GM21447 (cell line): Measurements from ENCODE around the gene USP30.
"Not testable (repeated sequence)": the region's sequence is repeated elsewhere in the genome, so short reads cannot be mapped to it uniquely, and the experiment has no call there.

Experiments used
- ATAC-seq: cut with Tn5 transposase; IDR thresholded peaks from one replicate; pipeline ENCODE4 v1.9.1; 2021; ENCODE audit not compliant: unreplicated experiment

The USP30 gene, protein sequence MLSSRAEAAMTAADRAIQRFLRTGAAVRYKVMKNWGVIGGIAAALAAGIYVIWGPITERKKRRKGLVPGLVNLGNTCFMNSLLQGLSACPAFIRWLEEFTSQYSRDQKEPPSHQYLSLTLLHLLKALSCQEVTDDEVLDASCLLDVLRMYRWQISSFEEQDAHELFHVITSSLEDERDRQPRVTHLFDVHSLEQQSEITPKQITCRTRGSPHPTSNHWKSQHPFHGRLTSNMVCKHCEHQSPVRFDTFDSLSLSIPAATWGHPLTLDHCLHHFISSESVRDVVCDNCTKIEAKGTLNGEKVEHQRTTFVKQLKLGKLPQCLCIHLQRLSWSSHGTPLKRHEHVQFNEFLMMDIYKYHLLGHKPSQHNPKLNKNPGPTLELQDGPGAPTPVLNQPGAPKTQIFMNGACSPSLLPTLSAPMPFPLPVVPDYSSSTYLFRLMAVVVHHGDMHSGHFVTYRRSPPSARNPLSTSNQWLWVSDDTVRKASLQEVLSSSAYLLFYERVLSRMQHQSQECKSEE

GRCh38 chr12:109052414-109053323 is at the start of gene USP30:
TSS of gene USP30 (plus strand) at chr12:109052576. CDS start at chr12:109052679, 103 bp downstream.
- peak; percentile 63 for ATAC-seq

DNA sequence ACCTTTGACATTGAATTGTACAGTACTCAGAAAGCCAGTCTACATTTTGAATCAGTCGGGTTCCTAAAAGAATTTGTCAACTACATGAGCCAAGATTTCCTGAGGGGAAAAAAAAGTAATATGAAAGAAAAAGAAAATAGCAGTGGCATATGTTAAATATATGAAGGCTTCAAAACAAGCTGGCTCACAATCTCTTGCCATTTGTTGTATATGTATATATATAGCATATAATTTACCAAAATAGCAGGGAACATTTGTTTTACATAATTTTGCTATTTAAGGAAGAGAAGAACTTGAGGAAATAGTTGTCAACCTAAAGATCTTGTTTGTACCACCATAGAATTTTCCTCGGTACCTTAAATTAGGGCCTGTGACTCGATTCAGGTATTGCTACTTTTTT is 48.4 kb upstream of the USP30 start:
- no peak for ATAC-seq

- ATAC-seq, result no peak
Measured at GRCh38 chr12:109009766-109010165, 42.6 kb upstream of the USP30 start.

GRCh38 chr12:109010259-109010658 is 42.1 kb upstream of the USP30 start:
- no peak for ATAC-seq

DNA sequence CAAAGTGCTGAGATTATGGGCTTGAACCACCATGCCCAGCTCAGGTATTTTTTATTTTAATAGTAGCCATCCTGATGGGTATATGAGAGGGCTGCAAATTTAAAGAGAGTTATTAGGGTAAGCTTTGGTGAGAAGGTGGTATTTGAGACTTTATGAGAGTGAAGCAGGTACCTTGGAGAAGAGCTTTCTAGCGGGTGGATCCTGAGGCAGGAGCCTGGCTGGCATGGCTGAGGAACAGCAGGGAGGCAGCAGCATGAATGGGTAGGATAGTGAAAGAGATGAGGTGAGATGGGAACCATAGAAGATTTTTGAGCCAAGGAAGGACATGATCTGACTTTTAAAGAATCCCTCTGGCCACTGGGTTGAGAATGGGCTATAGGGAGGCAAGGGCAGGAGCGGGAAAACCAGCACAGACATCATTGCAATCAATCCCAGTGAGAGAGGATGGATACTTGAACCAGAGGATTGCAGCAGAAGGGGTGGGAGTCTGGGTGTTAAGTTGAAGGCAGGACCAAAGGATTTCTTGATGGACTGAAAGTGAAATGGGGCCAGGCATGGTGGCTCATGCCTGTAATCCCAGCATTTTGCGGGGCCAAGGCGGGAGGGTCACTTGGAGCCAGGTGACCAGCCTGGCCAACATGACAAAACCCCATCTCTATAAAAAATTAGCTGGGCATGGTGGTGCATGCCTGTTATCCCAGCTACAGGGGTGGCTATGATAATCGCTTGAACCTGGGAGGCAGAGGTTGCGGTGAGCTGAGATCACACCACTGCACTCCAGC is 37.2 kb upstream of the USP30 start:
- ATAC-seq, result no peak

GRCh38 chr12:109016016-109016415 is 36.4 kb upstream of the USP30 start:
- no peak for ATAC-seq

DNA sequence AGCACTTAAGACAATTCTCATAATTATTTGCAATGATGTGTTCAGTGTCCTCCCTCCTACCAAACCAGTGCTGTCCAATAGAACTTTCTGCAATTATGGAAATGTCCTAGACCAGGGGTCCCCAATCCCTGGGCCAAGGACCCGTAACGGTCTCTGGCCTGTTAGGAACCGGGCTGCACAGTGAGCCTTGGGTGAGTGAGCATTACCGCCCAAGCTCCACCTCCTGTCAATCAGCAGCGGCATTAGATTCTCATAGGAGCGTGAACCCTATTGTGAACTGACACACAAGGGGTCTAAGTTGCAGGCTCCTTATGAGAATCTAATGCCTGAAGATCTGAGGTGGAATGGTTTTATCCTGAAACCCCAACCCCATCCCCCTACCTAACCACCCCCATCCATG is 35.4 kb upstream of the USP30 start:
- ATAC-seq, result no peak

GRCh38 chr12:109018296-109018695 is 34.1 kb upstream of the USP30 start:
- ATAC-seq, result no peak

- no peak for ATAC-seq
Measured at GRCh38 chr12:109020146-109020795, 32.1 kb upstream of the USP30 start.

- no peak for ATAC-seq
Measured at GRCh38 chr12:109020796-109021380, 31.5 kb upstream of the USP30 start, which contains the start of gene SVOP. TSS of gene SVOP (minus strand) at chr12:109021068. CDS start at chr12:109020868, 200 bp downstream.

- no peak for ATAC-seq
Measured at GRCh38 chr12:109027767-109028166, 24.6 kb upstream of the USP30 start.

- ATAC-seq, result not testable (repeated sequence)
Measured at GRCh38 chr12:109028624-109029023, 23.8 kb upstream of the USP30 start.

GRCh38 chr12:109029411-109029810 is 23.0 kb upstream of the USP30 start:
- no peak for ATAC-seq

DNA sequence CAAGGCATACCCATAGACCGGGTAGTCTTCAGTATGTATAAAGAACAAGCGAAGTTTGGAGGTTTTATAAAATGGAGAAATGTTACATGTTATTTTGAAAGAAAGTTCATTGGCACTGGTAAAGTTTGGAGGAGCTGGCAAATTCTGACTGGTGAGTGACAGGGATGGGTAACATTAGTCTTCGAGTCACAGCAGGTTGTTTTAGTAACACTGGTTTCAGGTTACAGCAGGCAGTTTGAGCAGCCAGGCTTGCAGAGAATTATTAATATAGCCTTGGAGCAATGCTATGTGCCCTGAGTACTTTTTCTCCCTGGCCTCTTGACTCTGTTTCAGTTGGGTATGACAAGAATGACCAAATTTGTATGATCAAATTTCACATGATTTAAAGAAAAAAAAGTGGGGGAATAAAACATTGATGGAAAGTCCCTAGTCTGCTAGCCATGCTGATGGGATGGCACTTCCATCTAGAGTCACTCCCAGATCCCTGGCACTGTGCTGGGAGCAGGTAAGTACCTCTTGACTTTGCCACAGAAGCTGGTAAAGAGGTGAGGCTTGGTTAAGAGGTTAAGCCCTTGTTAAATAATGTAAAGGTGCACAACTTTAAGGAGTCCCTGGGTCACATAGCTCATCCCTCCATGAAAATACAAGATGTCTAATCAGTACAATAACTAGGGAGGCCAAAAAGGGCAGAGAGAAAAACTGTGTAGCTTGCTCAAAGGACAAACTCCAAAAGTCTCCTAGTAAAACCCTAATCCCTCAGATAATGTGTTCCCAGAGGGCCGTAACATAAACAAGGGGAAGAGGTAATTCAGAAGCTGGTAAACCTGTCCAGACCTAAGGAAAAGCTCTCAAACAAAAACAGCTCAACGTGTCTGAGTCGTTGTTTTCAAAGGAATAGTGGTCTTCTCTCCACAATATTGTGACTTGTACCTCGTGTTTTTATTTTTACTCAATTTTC is 18.9 kb upstream of the USP30 start:
- no peak for ATAC-seq

DNA sequence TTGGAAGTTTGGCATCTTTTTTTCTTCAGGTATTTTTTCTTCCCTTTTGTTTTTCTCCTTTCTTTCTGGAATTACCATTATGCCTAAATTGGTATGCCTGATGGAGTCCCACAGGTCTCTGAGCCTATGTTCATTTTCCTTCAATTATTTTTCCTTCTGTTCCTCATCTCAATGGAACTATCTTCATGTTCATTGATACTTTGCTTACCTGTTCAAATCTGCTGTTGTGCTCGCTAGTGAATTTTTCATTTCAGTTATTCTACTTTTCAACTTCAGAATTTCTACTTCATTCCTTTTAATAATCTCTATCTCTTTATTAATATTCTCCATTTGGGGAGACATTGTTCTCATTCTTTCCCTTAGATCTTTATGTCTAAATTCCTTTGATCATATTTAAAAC is 15.4 kb upstream of the USP30 start:
- ATAC-seq, result no peak

DNA sequence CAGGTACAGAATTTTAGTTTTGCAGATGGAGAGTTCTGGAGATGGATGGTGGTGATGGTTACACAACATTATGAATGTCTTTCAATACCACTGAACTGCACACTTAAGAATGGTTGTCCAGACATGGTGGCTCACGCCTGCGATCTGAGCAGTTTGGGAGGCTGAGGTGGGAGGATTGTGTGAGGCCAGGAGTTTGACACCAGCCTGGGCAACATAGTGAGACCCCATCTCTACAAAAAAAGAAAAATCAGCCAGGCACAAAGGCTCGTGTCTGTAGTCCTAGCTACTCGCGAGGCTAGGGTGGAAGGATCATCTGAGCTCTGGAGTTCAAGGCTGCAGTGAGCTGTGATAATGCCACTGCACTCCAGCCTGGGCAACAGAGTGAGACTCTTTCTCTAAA is 8.1 kb upstream of the USP30 start:
- ATAC-seq, result no peak

DNA sequence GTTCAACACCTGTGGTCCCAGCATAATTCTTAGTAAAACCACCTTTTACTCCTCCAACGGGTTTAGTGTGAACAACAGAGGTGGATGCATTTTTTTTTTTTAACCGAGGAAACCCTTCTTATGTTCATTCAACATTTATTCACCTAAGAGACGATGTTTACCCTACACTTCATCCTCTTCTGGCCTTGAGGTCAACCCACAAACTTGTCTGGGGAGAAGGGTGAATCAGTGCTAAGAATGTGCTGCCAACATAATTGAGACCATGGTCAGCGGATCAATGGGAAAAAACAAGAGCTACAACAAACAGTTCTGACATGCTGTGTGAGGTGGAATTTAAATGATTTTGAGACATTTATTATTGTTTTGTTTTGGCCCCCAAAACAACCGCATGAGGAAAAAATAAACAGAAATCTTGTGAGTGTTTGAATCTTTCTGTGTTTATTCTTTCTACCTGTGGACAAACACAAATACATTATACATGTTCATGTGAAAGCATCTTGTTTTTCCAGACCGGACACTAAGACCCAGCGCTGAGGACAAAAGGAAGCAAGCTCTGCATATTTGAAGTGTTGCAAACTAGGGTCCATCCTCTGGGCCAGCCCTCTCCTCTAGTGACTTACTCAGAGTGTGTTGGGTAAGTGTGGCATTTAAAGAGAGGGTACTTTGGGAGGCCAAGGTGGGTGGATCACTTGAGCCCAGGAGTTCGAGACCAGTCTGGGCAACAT is 5.1 kb upstream of the USP30 start:
- ATAC-seq, result no peak

GRCh38 chr12:109048706-109049105 is 3.7 kb upstream of the USP30 start:
- ATAC-seq, result not testable (repeated sequence)
